ENCODE results near the gene CNIH2.

- TF ChIP-seq CTCF (conservative IDR thresholded peaks at IDR 0.05; ENCODE audit: low read depth in 2 of 2): no peak
- no peak for TF ChIP-seq EZH2 (IDR thresholded peaks at IDR 0.05; ENCODE audit: low read depth, unreplicated experiment)
- TF ChIP-seq EZH2phosphoT487 (IDR thresholded peaks at IDR 0.05; ENCODE audit: unreplicated experiment): no peak
- no peak for TF ChIP-seq NANOG (IDR thresholded peaks at IDR 0.05; ENCODE audit: borderline replicate concordance)
These were observed 46.4 kb upstream of the CNIH2 start for GRCh38 chr11:66231561-66231960.

Measured in GM23338 (cell line).